KMS-11 (cell line): ENCODE results near the gene GART.

ENCODE experiments used
- H2AFZ ChIP-seq: fragments of 200-600 bp; sonication (generic); 2 replicates; pipeline ENCODE4 v1.6.1; 2016; ENCODE audit warnings: antibody characterized with exemption, mixed run types, low read depth
- H3K27ac ChIP-seq: fragments of 200-600 bp; sonication (generic); 2 replicates; pipeline ENCODE4 v1.6.1; 2016; ENCODE audit warnings: mild to moderate bottlenecking, mixed run types
- H3K27me3 ChIP-seq: fragments of 200-600 bp; sonication (generic); 2 replicates; pipeline ENCODE4 v1.6.1; 2017; ENCODE audit warnings: mild to moderate bottlenecking, low read depth, mixed run types, moderate library complexity; ENCODE audit not compliant: insufficient read depth
- H3K36me3 ChIP-seq: fragments of 200-600 bp; sonication (generic); 2 replicates; pipeline ENCODE4 v1.6.1; 2017; ENCODE audit warnings: mild to moderate bottlenecking, mixed run types; ENCODE audit not compliant: insufficient read depth
- H3K4me1 ChIP-seq: fragments of 200-600 bp; sonication (generic); 2 replicates; pipeline ENCODE4 v1.6.1; 2016; ENCODE audit warnings: mild to moderate bottlenecking, low read depth, mixed run types; ENCODE audit not compliant: poor library complexity, severe bottlenecking
- H3K4me2 ChIP-seq: fragments of 200-600 bp; sonication (generic); 2 replicates; pipeline ENCODE4 v1.7.0; 2016; ENCODE audit warnings: mild to moderate bottlenecking, mixed run types
- H3K4me3 ChIP-seq: fragments of 200-600 bp; sonication (generic); IDR thresholded peaks from 2 replicates; pipeline ENCODE4 v1.6.1; 2017; ENCODE audit warnings: low read depth, low read length, mixed read lengths; ENCODE audit not compliant: insufficient read depth
- H3K79me2 ChIP-seq: fragments of 200-600 bp; sonication (generic); 2 replicates; pipeline ENCODE4 v1.6.1; 2016; ENCODE audit warnings: low read depth, mixed run types; ENCODE audit not compliant: insufficient read depth
- H3K9ac ChIP-seq: fragments of 200-600 bp; sonication (generic); 2 replicates; pipeline ENCODE4 v1.6.1; 2016; ENCODE audit warnings: mild to moderate bottlenecking, mixed run types
- H4K20me1 ChIP-seq: fragments of 200-600 bp; sonication (generic); 2 replicates; pipeline ENCODE4 v1.6.1; 2016; ENCODE audit warnings: mild to moderate bottlenecking, mixed run types; ENCODE audit not compliant: insufficient read depth
- CTCF ChIP-seq: fragments of 200-600 bp; sonication (generic); conservative IDR thresholded peaks from 2 replicates; pipeline ENCODE4 v1.6.1; 2017; ENCODE audit warnings: low read depth, mild to moderate bottlenecking, antibody characterized with exemption, low read length, moderate library complexity, mixed read lengths

The GART gene

GRCh38 chr21:33562389-33562788 is 20.5 kb upstream of the GART start:
- Histone ChIP-seq H2AFZ (no peak overlapping the region), H4K20me1 (no peaks in the 10 kb centered on the region; the same call in 1 of the 2 replicates), H3K27ac (no peak overlapping the region), H3K27me3 (no peaks in the 10 kb centered on the region), H3K4me1 (no peaks in the 10 kb centered on the region), H3K4me2 (no peak overlapping the region), H3K9ac (no peak overlapping the region), H3K36me3 (peaks cover 13% of the 10 kb centered on the region; the same call in 1 of the 2 replicates), H3K4me3 (no peak overlapping the region), H3K79me2 (peaks cover 28% of the 10 kb centered on the region; the same call in 1 of the 2 replicates)
- no peak for TF ChIP-seq CTCF

- Histone ChIP-seq H3K9ac (no peak overlapping the region), H3K4me1 (no peaks in the 10 kb centered on the region), H3K27ac (no peak overlapping the region), H3K27me3 (no peaks in the 10 kb centered on the region), H3K36me3 (peaks cover 19% of the 10 kb centered on the region; the same call in 1 of the 2 replicates), H3K79me2 (peaks cover 38% of the 10 kb centered on the region; the same call in 1 of the 2 replicates), H2AFZ (no peak overlapping the region), H4K20me1 (peaks cover 5% of the 10 kb centered on the region; the same call in 1 of the 2 replicates), H3K4me2 (no peak overlapping the region), H3K4me3 (no peak overlapping the region)
- TF ChIP-seq CTCF, result no peak
These were observed 19.5 kb upstream of the GART start for GRCh38 chr21:33561373-33561772.

GRCh38 chr21:33560965-33561364 is 19.0 kb upstream of the GART start:
- no peak for TF ChIP-seq CTCF
- H3K4me3 ChIP-seq, result no peak overlapping the region
- H3K27me3 ChIP-seq, result no peaks in the 10 kb centered on the region
- peaks cover 21% of the 10 kb centered on the region; the same call in 1 of the 2 replicates for H3K36me3 ChIP-seq
- peaks cover 5% of the 10 kb centered on the region for H4K20me1 ChIP-seq
- H3K4me2 ChIP-seq, result no peak overlapping the region
- no peaks in the 10 kb centered on the region for H3K4me1 ChIP-seq
- no peak overlapping the region for H3K9ac ChIP-seq
- no peak overlapping the region for H2AFZ ChIP-seq
- no peak overlapping the region for H3K27ac ChIP-seq
- peaks cover 43% of the 10 kb centered on the region for H3K79me2 ChIP-seq

- peaks cover 29% of the 10 kb centered on the region; the same call in 1 of the 2 replicates for H3K36me3 ChIP-seq
- no peak overlapping the region for H2AFZ ChIP-seq
- H3K27ac ChIP-seq, result no peak overlapping the region
- H3K4me2 ChIP-seq, result no peak overlapping the region
- H3K4me3 ChIP-seq, result no peak overlapping the region
- no peaks in the 10 kb centered on the region for H3K4me1 ChIP-seq
- peaks cover 52% of the 10 kb centered on the region for H3K79me2 ChIP-seq
- H4K20me1 ChIP-seq, result peaks cover 13% of the 10 kb centered on the region
- H3K27me3 ChIP-seq, result no peaks in the 10 kb centered on the region
- H3K9ac ChIP-seq, result no peak overlapping the region
- no peak for TF ChIP-seq CTCF
These were observed 17.9 kb upstream of the GART start for GRCh38 chr21:33559813-33560212.
